Medulla oblongata (tissue), 1 donor: Measurements from ENCODE around the gene FGGY.

Experiments
- DNase-seq: peaks from one replicate; pipeline ENCODE4 v3.0.0-alpha.2; 2015; ENCODE audit errors: extremely low spot score

FGGY gene

GRCh38 chr1:59765011-59765730, 468.3 kb downstream of the FGGY start:
- DNase-seq, result no peak

GRCh38 chr1:59766227-59766855, 469.4 kb downstream of the FGGY start:
- no peak for DNase-seq

GRCh38 chr1:59767119-59767518, 470.2 kb downstream of the FGGY start:
- no peak for DNase-seq

GRCh38 chr1:59768792-59769735, 472.2 kb downstream of the FGGY start:
- DNase-seq, result no peak

- no peak for DNase-seq
These were observed 472.8 kb downstream of the FGGY start for GRCh38 chr1:59769736-59770095.

- DNase-seq, result no peak
These were observed 474.5 kb downstream of the FGGY start for GRCh38 chr1:59771361-59771760.

GRCh38 chr1:59775480-59775879, 478.6 kb downstream of the FGGY start:
- no peak for DNase-seq

- DNase-seq, result no peak
These were observed 480.3 kb downstream of the FGGY start for GRCh38 chr1:59776960-59777852.

- DNase-seq, result no peak
These were observed 483.1 kb downstream of the FGGY start for GRCh38 chr1:59779949-59780348.

- no peak for DNase-seq
These were observed 491.9 kb downstream of the FGGY start for GRCh38 chr1:59788825-59789224.

- DNase-seq, result no peak
These were observed 501.7 kb downstream of the FGGY start for GRCh38 chr1:59798600-59798999.

- DNase-seq, result no peak
These were observed 506.7 kb downstream of the FGGY start for GRCh38 chr1:59803458-59804038.

- no peak for DNase-seq
These were observed 507.4 kb downstream of the FGGY start for GRCh38 chr1:59804301-59804700.

GRCh38 chr1:59805554-59805953, 508.7 kb downstream of the FGGY start:
- DNase-seq, result no peak
